ENCODE results near the gene GRIK1.

DNA sequence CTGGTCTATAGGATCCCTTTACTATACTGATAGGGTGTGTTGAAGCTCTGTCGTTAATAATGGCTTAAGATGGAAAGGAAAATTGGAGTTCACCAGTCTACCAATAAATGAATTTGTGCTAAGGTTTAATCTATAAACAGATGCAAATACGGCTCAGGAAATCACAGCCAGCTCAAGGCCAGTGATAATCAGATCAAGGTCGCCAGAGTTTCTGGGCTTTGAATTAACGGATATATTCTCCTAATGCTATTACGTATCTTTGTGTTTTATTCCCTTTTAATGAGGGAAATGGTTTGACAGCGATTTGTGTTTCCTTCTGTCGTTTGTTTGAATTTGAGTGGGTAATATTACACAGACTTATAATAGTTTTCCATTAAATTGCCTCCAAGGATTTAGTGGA lies 361.5 kb downstream of the GRIK1 start:
- TF ChIP-seq POLR2A (IDR thresholded peaks at IDR 0.05; ENCODE audit: low read depth, low read length), result no peak
- no peak for TF ChIP-seq TAF1 (IDR thresholded peaks at IDR 0.05; ENCODE audit: borderline replicate concordance, low read depth, low read length)
- no peak for TF ChIP-seq POLR2AphosphoS5 (IDR thresholded peaks at IDR 0.05; ENCODE audit: low read depth, low read length)
